Measurements from ENCODE around the gene CYP24A1.

- TF ChIP-seq EZH2 (IDR thresholded peaks at IDR 0.05; ENCODE audit: insufficient read depth, poor library complexity, severe bottlenecking) (peak; percentile 64), EZH2phosphoT487 (IDR thresholded peaks at IDR 0.05; ENCODE audit: insufficient read depth, low read depth) (no peak)
These were observed 830 bp upstream of the CYP24A1 start for GRCh38 chr20:54174457-54175175.
